ENCODE results near the gene AGAP1. TPM values are rescaled to one million over a fixed set of nuclear protein-coding genes. Genes with fewer than 3 reads are reported as not detected.

AGAP1 gene
- total RNA-seq, 1 experiment from 2014 or later: 25.8 TPM

DNA sequence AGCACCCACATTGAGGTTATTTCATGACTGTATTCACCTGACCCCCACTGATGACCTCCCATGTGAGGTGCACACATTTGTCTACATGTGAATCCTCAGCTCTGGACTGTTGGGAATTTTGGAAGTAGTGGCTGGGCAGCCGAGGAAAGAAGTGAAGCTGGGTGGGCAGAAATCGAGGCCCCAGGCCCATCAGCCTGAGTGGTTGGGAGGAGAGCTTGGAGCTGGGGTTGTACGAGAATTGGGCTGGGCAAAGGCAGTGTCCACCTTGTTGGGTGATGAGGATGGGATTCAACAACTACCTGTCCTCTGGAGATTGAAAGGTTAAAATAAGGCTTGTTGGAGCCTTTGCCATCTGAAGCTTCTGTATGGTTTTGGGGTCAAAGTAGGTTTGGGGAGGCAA, 35.8 kb downstream of the AGAP1 start:
- WGBS (ENCODE audit: extremely low coverage, insufficient read length, low lambda C conversion rate): no CpG with 5 or more reads among the region's 3 CpGs
- no peak overlapping the region for H2BK120ac ChIP-seq (ENCODE audit: low read depth, low read length, poor library complexity, severe bottlenecking)
- H3K79me2 ChIP-seq (ENCODE audit: insufficient read depth, low read length): peaks cover 17% of the 10 kb centered on the region; the same call in 1 of the 2 replicates
- H3K4ac ChIP-seq (ENCODE audit: low read depth, low read length): no peak overlapping the region
- no peak overlapping the region for H2BK12ac ChIP-seq (ENCODE audit: insufficient read length, low read depth, low read length)
- no peak overlapping the region for H3K18ac ChIP-seq (ENCODE audit: insufficient read length, low read depth, low read length)
- H4K8ac ChIP-seq (replicated peaks; ENCODE audit: insufficient read length, low read depth, low read length): no peak overlapping the region
- Mint-ChIP-seq H3K4me1 (peaks cover 42 to 47% of the 10 kb centered on the region in 2 experiments), H3K36me3 (ENCODE audit: insufficient read depth in 1 of 3, low read depth in 3 of 3) (peaks cover 7 to 18% (median 8%) of the 10 kb centered on the region in 3 experiments; a peak in 6 of 7 replicates), H3K4me3 (no peak overlapping the region; a peak in 1 of 5 replicates), H3K27me3 (ENCODE audit: low read depth) (no peaks in the 10 kb centered on the region; the same call in 1 of the 2 replicates), H3K9me3 (peaks cover 13 to 14% of the 10 kb centered on the region in 2 experiments), H3K27ac (no peak overlapping the region; a peak in 1 of 7 replicates)
- H3K27ac ChIP-seq (ENCODE audit: insufficient read length, low read depth, low read length): no peak overlapping the region
- H3K4me2 ChIP-seq (ENCODE audit: insufficient read depth, insufficient read length, low read length): no peak overlapping the region
- no peak overlapping the region for H2BK15ac ChIP-seq (ENCODE audit: low read depth, low read length)
- H3K23ac ChIP-seq (ENCODE audit: insufficient read length, low read depth, low read length): no peak overlapping the region
- H2BK20ac ChIP-seq (ENCODE audit: low read depth, low read length, poor library complexity, severe bottlenecking): no peak overlapping the region
- H3K23me2 ChIP-seq (ENCODE audit: insufficient read length, low read depth, low read length, poor library complexity, severe bottlenecking): no peaks in the 10 kb centered on the region
- H3K14ac ChIP-seq (ENCODE audit: insufficient read depth, low read length): no peak overlapping the region
- DNase-seq: no peak
- TF ChIP-seq, protein P1, sequence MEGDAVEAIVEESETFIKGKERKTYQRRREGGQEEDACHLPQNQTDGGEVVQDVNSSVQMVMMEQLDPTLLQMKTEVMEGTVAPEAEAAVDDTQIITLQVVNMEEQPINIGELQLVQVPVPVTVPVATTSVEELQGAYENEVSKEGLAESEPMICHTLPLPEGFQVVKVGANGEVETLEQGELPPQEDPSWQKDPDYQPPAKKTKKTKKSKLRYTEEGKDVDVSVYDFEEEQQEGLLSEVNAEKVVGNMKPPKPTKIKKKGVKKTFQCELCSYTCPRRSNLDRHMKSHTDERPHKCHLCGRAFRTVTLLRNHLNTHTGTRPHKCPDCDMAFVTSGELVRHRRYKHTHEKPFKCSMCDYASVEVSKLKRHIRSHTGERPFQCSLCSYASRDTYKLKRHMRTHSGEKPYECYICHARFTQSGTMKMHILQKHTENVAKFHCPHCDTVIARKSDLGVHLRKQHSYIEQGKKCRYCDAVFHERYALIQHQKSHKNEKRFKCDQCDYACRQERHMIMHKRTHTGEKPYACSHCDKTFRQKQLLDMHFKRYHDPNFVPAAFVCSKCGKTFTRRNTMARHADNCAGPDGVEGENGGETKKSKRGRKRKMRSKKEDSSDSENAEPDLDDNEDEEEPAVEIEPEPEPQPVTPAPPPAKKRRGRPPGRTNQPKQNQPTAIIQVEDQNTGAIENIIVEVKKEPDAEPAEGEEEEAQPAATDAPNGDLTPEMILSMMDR (conservative IDR thresholded peaks at IDR 0.05): no peak
- no peaks in the 10 kb centered on the region for H3K9me3 ChIP-seq (ENCODE audit: control insufficient read depth, low read depth, low read length)
- no peak overlapping the region for H3K56ac ChIP-seq (ENCODE audit: insufficient read length, low read depth, low read length)
- no peak overlapping the region for H2AK5ac ChIP-seq (ENCODE audit: insufficient read length, low read length)
- no peaks in the 10 kb centered on the region for H3K79me1 ChIP-seq (ENCODE audit: insufficient read depth, low read depth, low read length, poor library complexity, severe bottlenecking)
- H4K5ac ChIP-seq (ENCODE audit: insufficient read length, low read depth, low read length): no peak overlapping the region
- no peak overlapping the region for H3T11ph ChIP-seq (ENCODE audit: low read length)
- peaks cover 12% of the 10 kb centered on the region for H3K4me1 ChIP-seq (ENCODE audit: insufficient read depth, low read length)
- H2AFZ ChIP-seq (ENCODE audit: low read length): no peak overlapping the region
- no peaks in the 10 kb centered on the region for H3K27me3 ChIP-seq (ENCODE audit: insufficient read depth, low read length)
- no peak overlapping the region for H2BK5ac ChIP-seq (ENCODE audit: insufficient read length, low read length)
- no peak overlapping the region for H4K91ac ChIP-seq (ENCODE audit: insufficient read length, low read depth, low read length)
- H3K9ac ChIP-seq (ENCODE audit: extremely low read depth, insufficient read length, low read length): no peak overlapping the region
- H4K20me1 ChIP-seq (ENCODE audit: control insufficient read depth, insufficient read depth, insufficient read length): no peaks in the 10 kb centered on the region

All from H9 (cell line).